Panc1 (cell line): Measurements from ENCODE around the gene DOCK4. TPM values are rescaled to one million over a fixed set of nuclear protein-coding genes. Genes with fewer than 3 reads are reported as not detected.
A peak's percentile ranks its signal among the peaks of the same experiment; 100 is the strongest.

ENCODE experiments used
- ATAC-seq: fragments of 200-7000 bp; cut with Tn5 transposase; 2 replicates; pipeline ENCODE4 v1.9.1; 2020; ENCODE audit warnings: mild to moderate bottlenecking, moderate library complexity
- BruUV-seq: library from RNA; stranded (reverse); fragments of 400-500 nt; replicated peaks from 2 replicates; lab custom pipeline; 2021; lab: Mats Ljungman, UMichigan
- CTCF ChIA-PET: fragments of 300-600 bp; sonication (Branson Sonifier 250); formaldehyde crosslinking; loops from one replicate; lab custom pipeline; 2022; ENCODE audit warnings: antibody characterized with exemption; lab: Charles Lee
- POLR2A ChIA-PET: fragments of 300-600 bp; sonication (Branson Sonifier 250); formaldehyde crosslinking; loops from one replicate; lab custom pipeline; 2022; ENCODE audit warnings: antibody characterized with exemption; lab: Charles Lee
- DNase-seq: peaks from one replicate; pipeline ENCODE4 v3.0.0-alpha.2; 2010; ENCODE audit warnings: low read depth, low spot score
- H3K27ac ChIP-seq: 2 replicates; pipeline ENCODE4 v1.5.1; 2011; ENCODE audit warnings: mild to moderate bottlenecking, low read length, inconsistent platforms
- H3K27me3 ChIP-seq: fragments of 200-500 bp; sonication (Bioruptor generic); 2 replicates; pipeline ENCODE4 v1.6.0; 2014; ENCODE audit warnings: low read length, inconsistent platforms; ENCODE audit not compliant: control insufficient read depth, insufficient read depth
- H3K36me3 ChIP-seq: fragments of 200-500 bp; sonication (Bioruptor generic); 2 replicates; pipeline ENCODE4 v1.5.1; 2014; ENCODE audit warnings: inconsistent platforms, mild to moderate bottlenecking, low read length, moderate library complexity; ENCODE audit not compliant: control insufficient read depth, insufficient read depth
- H3K4me1 ChIP-seq: 2 replicates; pipeline ENCODE4 v1.5.1; 2011; ENCODE audit warnings: inconsistent platforms, mild to moderate bottlenecking, low read length, moderate library complexity; ENCODE audit not compliant: control insufficient read depth, insufficient read depth
- H3K4me3 ChIP-seq, 2 experiments: 2 replicates each; pipeline ENCODE4 v1.5.1; 2011 to 2012; ENCODE audit warnings: low read depth in 2 of 2, low read length in 2 of 2, mild to moderate bottlenecking in 2 of 2, inconsistent platforms in 1 of 2, moderate library complexity in 1 of 2
- H3K9me3 ChIP-seq: fragments of 200-500 bp; sonication (Bioruptor generic); 2 replicates; pipeline ENCODE4 v1.5.1; 2014; ENCODE audit warnings: low read depth, mild to moderate bottlenecking, inconsistent platforms, low read length, moderate library complexity; ENCODE audit not compliant: control insufficient read depth, insufficient read depth
- CTCF ChIP-seq: fragments of 450-650 bp; IDR thresholded peaks from 2 replicates; pipeline ENCODE4 v1.5.1; 2017; ENCODE audit warnings: mild to moderate bottlenecking
- POLR2AphosphoS5 ChIP-seq: IDR thresholded peaks from 2 replicates; pipeline ENCODE4 v1.6.1; 2012; ENCODE audit warnings: mild to moderate bottlenecking, low read depth, low read length, moderate library complexity
- REST ChIP-seq, 2 experiments: IDR thresholded peaks; 2 replicates each; pipeline ENCODE4 v1.6.1; 2011 to 2012; ENCODE audit warnings: low read depth in 2 of 2, control low read depth in 1 of 2, low read length in 1 of 2, mild to moderate bottlenecking in 1 of 2, moderate library complexity in 1 of 2; ENCODE audit not compliant: insufficient read depth in 1 of 2
- SIN3A ChIP-seq: IDR thresholded peaks from 2 replicates; pipeline ENCODE4 v1.6.1; 2012; ENCODE audit warnings: low read depth, mild to moderate bottlenecking, low read length, moderate library complexity, borderline replicate concordance; ENCODE audit not compliant: insufficient read depth
- TCF7L2 ChIP-seq: IDR thresholded peaks from 2 replicates; pipeline ENCODE4 v1.6.1; 2011; ENCODE audit warnings: mild to moderate bottlenecking, low read depth, low read length, inconsistent platforms
- in situ Hi-C: cut with HindIII; loops from 2 replicates; pipeline ENCODE4 v1.10.0; 2016; ENCODE audit warnings: low sequenced_read_pairs, low pct_unique_long_range_greater_than_20kb
- intact Hi-C: fragments of 100-400 bp; cut with micrococcal nuclease; formaldehyde crosslinking; loops from one replicate; pipeline ENCODE4 v1.10.0; 2022; ENCODE audit not compliant: unreplicated experiment
- total RNA-seq: library from RNA; stranded (reverse); gene quantifications from one replicate; pipeline ENCODE4 v1.2.1, GENCODE V29; 2021; ENCODE audit not compliant: unreplicated experiment

DOCK4 gene
- total RNA-seq, 1 experiment from 2014 or later: 10.8 TPM

GRCh38 chr7:112079673-112080072 lies 126.5 kb downstream of the DOCK4 start:
- CTCF ChIA-PET: no interaction called here
- BruUV-seq: no TSS peak
- Histone ChIP-seq H3K4me1 (peaks cover 7% of the 10 kb centered on the region), H3K4me3 (no peak overlapping the region), H3K9me3 (no peaks in the 10 kb centered on the region), H3K27me3 (no peaks in the 10 kb centered on the region), H3K36me3 (no peaks in the 10 kb centered on the region), H3K27ac (no peak overlapping the region)
- DNase-seq (no peak), ATAC-seq (no peak)
- no peak for TF ChIP-seq SIN3A
- peak; percentile 6; the same call in 1 of the 2 replicates for TF ChIP-seq CTCF
- in situ Hi-C loops (no loop called here), intact Hi-C loops (no loop called here)
- POLR2A ChIA-PET: no interaction called here

GRCh38 chr7:112079122-112079521 lies 127.1 kb downstream of the DOCK4 start:
- Histone ChIP-seq H3K4me1 (peaks cover 7% of the 10 kb centered on the region), H3K9me3 (no peaks in the 10 kb centered on the region), H3K27ac (no peak overlapping the region), H3K27me3 (no peaks in the 10 kb centered on the region), H3K4me3 (no peak overlapping the region), H3K36me3 (no peaks in the 10 kb centered on the region)
- in situ Hi-C loops (no loop called here), intact Hi-C loops (no loop called here)
- DNase-seq (no peak), ATAC-seq (no peak)
- ChIA-PET CTCF (no interaction called here), POLR2A (no interaction called here)
- BruUV-seq: no TSS peak
- TF ChIP-seq POLR2AphosphoS5: no peak
- no peak for TF ChIP-seq TCF7L2
- TF ChIP-seq REST (IDR thresholded peaks at IDR 0.05; ENCODE audit: insufficient read depth in 1 of 2, low read depth in 2 of 2, low read length in 1 of 2): no peak
- no peak for TF ChIP-seq SIN3A
- TF ChIP-seq CTCF: no peak
